HCT116 (cell line): Measurements from ENCODE around the gene VPS26B. TPM values are rescaled to one million over a fixed set of nuclear protein-coding genes. Genes with fewer than 3 reads are reported as not detected.

ENCODE experiments used
- ATAC-seq: fragments of 200-7000 bp; cut with Tn5 transposase; 2 replicates; pipeline ENCODE4 v1.9.1; 2020; ENCODE audit warnings: mild to moderate bottlenecking, moderate library complexity
- BruUV-seq: library from RNA; stranded (reverse); fragments of 400-500 nt; replicated peaks from 2 replicates; lab custom pipeline; 2021; lab: Mats Ljungman, UMichigan
- CTCF ChIA-PET: fragments of 300-600 bp; sonication (Branson Sonifier 250); formaldehyde crosslinking; loops from one replicate; lab custom pipeline; 2021; ENCODE audit warnings: antibody characterized with exemption; lab: Charles Lee
- POLR2A ChIA-PET: fragments of 300-600, 350-600 bp; sonication (Branson Sonifier 250); formaldehyde crosslinking; loops from one replicate; lab custom pipeline; 2021; ENCODE audit warnings: antibody characterized with exemption; lab: Charles Lee
- RAD21 ChIA-PET, 2 experiments: fragments of 300-600 bp; sonication (Branson Sonifier 250); formaldehyde crosslinking; loops; one replicate each; lab custom pipeline; 2023; ENCODE audit warnings: low total read pairs in 2 of 2; ENCODE audit not compliant: uncharacterized antibody in 2 of 2, unreplicated experiment in 2 of 2, low non-redundant PET in 1 of 2; lab: Charles Lee
- DNase-seq: peaks from one replicate; pipeline ENCODE4 v3.0.0-alpha.2; 2010; ENCODE audit warnings: low read depth, low spot score
- H2AFZ ChIP-seq: fragments of 200-600 bp; shearing (Covaris generic), sonication (generic); 2 replicates; pipeline ENCODE4 v1.6.1; 2017; ENCODE audit warnings: low read depth, mixed run types, mixed read lengths, antibody characterized with exemption, low read length; ENCODE audit not compliant: poor library complexity, severe bottlenecking
- H3K27ac ChIP-seq: 2 replicates; pipeline ENCODE4 v1.5.1; 2012; ENCODE audit warnings: low read depth, low read length
- H3K27me3 ChIP-seq: fragments of 200-600 bp; sonication (generic); 2 replicates; pipeline ENCODE4 v1.6.1; 2016; ENCODE audit warnings: mixed run types, low read length, mixed read lengths; ENCODE audit not compliant: insufficient read depth
- H3K36me3 ChIP-seq, 2 experiments: fragments of 200-500 bp in 1 of 2; fragments of 200-600 bp in 1 of 2; sonication (Bioruptor generic) in 1 of 2; sonication (generic) in 1 of 2; 2 replicates each; pipeline versions ENCODE4 v1.5.1 to v1.6.1; 2014 to 2016; ENCODE audit warnings: low read length in 2 of 2, inconsistent platforms in 1 of 2, mixed read lengths in 1 of 2, mixed run types in 1 of 2; ENCODE audit not compliant: insufficient read depth in 2 of 2, control insufficient read depth in 1 of 2
- H3K4me1 ChIP-seq, 2 experiments: fragments of 200-600 bp in 1 of 2; sonication (generic) in 1 of 2; 2 replicates each; pipeline versions ENCODE4 v1.5.1 to v1.6.1; 2012 to 2017; ENCODE audit warnings: low read length in 2 of 2, inconsistent platforms in 1 of 2, mild to moderate bottlenecking in 1 of 2, mixed read lengths in 1 of 2, mixed run types in 1 of 2, moderate library complexity in 1 of 2; ENCODE audit not compliant: insufficient read depth in 2 of 2, control insufficient read depth in 1 of 2
- H3K4me2 ChIP-seq: fragments of 200-600 bp; sonication (generic); 2 replicates; pipeline ENCODE4 v1.6.1; 2017; ENCODE audit warnings: mixed run types, low read length, mixed read lengths
- H3K4me3 ChIP-seq, 2 experiments: fragments of 200-600 bp in 1 of 2; sonication (generic) in 1 of 2; replicated peaks in 1 of 2; 2 replicates each; pipeline ENCODE4 v1.5.1; 2011 to 2016; ENCODE audit warnings: low read length in 2 of 2, control low read depth in 1 of 2, low read depth in 1 of 2, mild to moderate bottlenecking in 1 of 2, mixed read lengths in 1 of 2, mixed run types in 1 of 2
- H3K79me2 ChIP-seq: fragments of 200-600 bp; sonication (generic); 2 replicates; pipeline ENCODE4 v1.6.1; 2017; ENCODE audit warnings: mild to moderate bottlenecking, mixed run types, low read length, moderate library complexity, mixed read lengths; ENCODE audit not compliant: insufficient read depth
- H3K9ac ChIP-seq: fragments of 200-600 bp; sonication (generic); 2 replicates; pipeline ENCODE4 v1.6.1; 2016; ENCODE audit warnings: low read length, mixed read lengths
- H3K9me2 ChIP-seq: fragments of 200-600 bp; sonication (generic), shearing (Covaris generic); 2 replicates; pipeline ENCODE4 v1.6.1; 2017; ENCODE audit warnings: mixed run types, mild to moderate bottlenecking, moderate library complexity; ENCODE audit not compliant: insufficient read depth
- H3K9me3 ChIP-seq, 2 experiments: fragments of 200-500 bp in 1 of 2; fragments of 200-600 bp in 1 of 2; sonication (Bioruptor generic) in 1 of 2; sonication (generic) in 1 of 2; 2 replicates each; pipeline ENCODE4 v1.6.1; 2014 to 2017; ENCODE audit warnings: low read length in 2 of 2, mixed read lengths in 2 of 2, inconsistent platforms in 1 of 2, low read depth in 1 of 2, mild to moderate bottlenecking in 1 of 2, mixed run types in 1 of 2, moderate library complexity in 1 of 2; ENCODE audit not compliant: control insufficient read depth in 1 of 2, insufficient read depth in 1 of 2
- H4K20me1 ChIP-seq: fragments of 200-600 bp; sonication (generic), shearing (Covaris generic); 2 replicates; pipeline ENCODE4 v1.6.1; 2017; ENCODE audit warnings: mixed run types, mild to moderate bottlenecking, moderate library complexity; ENCODE audit not compliant: insufficient read depth
- ATF3 ChIP-seq: IDR thresholded peaks from 2 replicates; pipeline ENCODE4 v1.6.1; 2012
- CBX3 ChIP-seq: IDR thresholded peaks from 2 replicates; pipeline ENCODE4 v1.6.1; 2012; ENCODE audit warnings: low read depth
- CEBPB ChIP-seq: IDR thresholded peaks from 2 replicates; pipeline ENCODE4 v1.6.1; 2012; ENCODE audit warnings: low read depth
- EGR1 ChIP-seq: IDR thresholded peaks from 2 replicates; pipeline ENCODE4 v1.6.1; 2012; ENCODE audit warnings: low read depth
- ELF1 ChIP-seq: IDR thresholded peaks from 2 replicates; pipeline ENCODE4 v1.6.1; 2012; ENCODE audit warnings: low read depth, borderline replicate concordance
- EZH2 ChIP-seq: fragments of 200-600 bp; sonication (generic); IDR thresholded peaks from 2 replicates; pipeline ENCODE4 v1.6.1; 2017; ENCODE audit warnings: antibody characterized with exemption, mixed run types
- EZH2phosphoT487 ChIP-seq: fragments of 200-600 bp; IDR thresholded peaks from 2 replicates; pipeline ENCODE4 v1.6.1; 2018; ENCODE audit warnings: antibody characterized with exemption, borderline replicate concordance
- JUND ChIP-seq: IDR thresholded peaks from 2 replicates; pipeline ENCODE4 v1.6.1; 2012
- MAX ChIP-seq: IDR thresholded peaks from 2 replicates; pipeline ENCODE4 v1.6.1; 2012
- POLR2A ChIP-seq: IDR thresholded peaks from 2 replicates; pipeline ENCODE4 v1.7.0; 2011; ENCODE audit warnings: borderline replicate concordance; ENCODE audit not compliant: insufficient read depth, insufficient read length; ENCODE audit errors: extremely low read depth
- RAD21 ChIP-seq: IDR thresholded peaks from 2 replicates; pipeline ENCODE4 v1.6.1; 2012; ENCODE audit warnings: low read depth, mild to moderate bottlenecking
- REST ChIP-seq: IDR thresholded peaks from 2 replicates; pipeline ENCODE4 v1.6.1; 2012; ENCODE audit warnings: low read depth
- SIN3A ChIP-seq: IDR thresholded peaks from 2 replicates; pipeline ENCODE4 v1.6.1; 2012; ENCODE audit warnings: low read depth
- SRF ChIP-seq: IDR thresholded peaks from 2 replicates; pipeline ENCODE4 v1.6.1; 2012; ENCODE audit warnings: low read depth
- TCF7L2 ChIP-seq: IDR thresholded peaks from 2 replicates; pipeline ENCODE4 v1.7.0; 2011; ENCODE audit warnings: borderline replicate concordance, inconsistent platforms; ENCODE audit not compliant: insufficient read depth, insufficient read length; ENCODE audit errors: extremely low read depth
- ZBTB33 ChIP-seq: IDR thresholded peaks from 2 replicates; pipeline ENCODE4 v1.6.1; 2011; ENCODE audit warnings: mild to moderate bottlenecking, low read length, moderate library complexity; ENCODE audit not compliant: insufficient replicate concordance; ENCODE audit errors: extremely low read depth
- ZNF274 ChIP-seq: fragments of 200-500 bp; sonication (Bioruptor generic); IDR thresholded peaks from 2 replicates; pipeline ENCODE4 v1.6.1; 2014; ENCODE audit warnings: mild to moderate bottlenecking, low read depth, low read length, inconsistent platforms
- intact Hi-C: fragments of 100-400 bp; cut with micrococcal nuclease; formaldehyde crosslinking; loops from 2 replicates; pipeline ENCODE4 v1.10.0; 2022
- total RNA-seq: library from RNA; stranded (reverse); gene quantifications from one replicate; pipeline ENCODE4 v1.2.1, GENCODE V29; 2021; ENCODE audit not compliant: unreplicated experiment

The VPS26B gene
- total RNA-seq, 1 experiment from 2014 or later: 26.6 TPM

GRCh38 chr11:134253188-134253993, 28.9 kb downstream of the VPS26B start, which contains the start of the genes ACAD8 and THYN1 (continued):
- TF ChIP-seq ZNF274: no peak
- TF ChIP-seq RAD21: no peak
- TF ChIP-seq CBX3: no peak
- no peak for TF ChIP-seq CEBPB
- no peak; the same call in 1 of the 2 replicates for TF ChIP-seq MAX
- TF ChIP-seq, all 23 proteins: peak for 8

GRCh38 chr11:134254433-134255183, 30.1 kb downstream of the VPS26B start:
- H3K9me3 ChIP-seq: no peaks in the 10 kb centered on the region
- RAD21 ChIA-PET: no interaction called here
- peaks cover 2 to 9% of the 10 kb centered on the region in 2 experiments; a peak in 2 of 4 replicates for H3K4me1 ChIP-seq
- no peaks in the 10 kb centered on the region for H4K20me1 ChIP-seq
- H3K27me3 ChIP-seq: no peaks in the 10 kb centered on the region
- H3K9ac ChIP-seq: peak overlapping the region; percentile 74
- peaks cover 23% of the 10 kb centered on the region for H3K79me2 ChIP-seq
- no peak overlapping the region for H3K27ac ChIP-seq
- intact Hi-C loops: loop anchor here (10.0 kb wide), 2 partner anchors 320 to 330 kb away; no protein-coding TSS in a partner anchor
- DNase-seq: no peak
- TSS peak; percentile 47 for BruUV-seq
- POLR2A ChIA-PET: no interaction called here
- H3K36me3 ChIP-seq: peaks cover 0 to 4% of the 10 kb centered on the region in 2 experiments; a peak in 1 of 4 replicates
- H3K4me2 ChIP-seq: peak overlapping the region; percentile 87
- ATAC-seq: no peak
- H3K9me2 ChIP-seq: no peaks in the 10 kb centered on the region
- TF ChIP-seq ATF3 (no peak), ZBTB33 (no peak), POLR2A (no peak), SRF (no peak), EZH2 (no peak), SIN3A (no peak), ELF1 (no peak), JUND (no peak), EGR1 (no peak), TCF7L2 (no peak), ZNF274 (no peak), REST (no peak), EZH2phosphoT487 (no peak), CBX3 (no peak), MAX (no peak)
- H2AFZ ChIP-seq: no peak overlapping the region
- H3K4me3 ChIP-seq: peak overlapping the region; percentile 73 to 79
- CTCF ChIA-PET: no interaction called here
